HL-60 (cell line): ENCODE data around the gene C19orf73.
A peak's percentile ranks its signal among the peaks of the same experiment; 100 is the strongest.

Experiments
- DNase-seq, 2 experiments: peaks; one replicate each; pipeline ENCODE4 v3.0.0-alpha.2; 2010 to 2020; ENCODE audit warnings: low read depth in 1 of 2, low spot score in 1 of 2
- H3K27ac ChIP-seq: fragments of 250-450 bp; sonication (Bioruptor Pico); replicated peaks from 2 replicates; pipeline ENCODE4 v1.5.1; 2020; ENCODE audit warnings: mild to moderate bottlenecking, moderate library complexity
- H3K27me3 ChIP-seq: fragments of 250-450 bp; sonication (Bioruptor Pico); 2 replicates; pipeline ENCODE4 v1.5.1; 2021; ENCODE audit warnings: mild to moderate bottlenecking, moderate library complexity; ENCODE audit not compliant: insufficient read depth, poor library complexity, severe bottlenecking
- H3K4me3 ChIP-seq: replicated peaks from 2 replicates; pipeline ENCODE4 v1.5.1; 2011; ENCODE audit warnings: mild to moderate bottlenecking, control low read depth, low read length; ENCODE audit not compliant: insufficient read depth
- CTCF ChIP-seq: IDR thresholded peaks from one replicate; pipeline ENCODE4 v1.5.1; 2011; ENCODE audit warnings: low read length, control low read depth, inconsistent platforms; ENCODE audit not compliant: insufficient read depth
- GABPA ChIP-seq: IDR thresholded peaks from 2 replicates; pipeline ENCODE4 v1.6.1; 2012; ENCODE audit warnings: low read depth
- POLR2AphosphoS5 ChIP-seq: IDR thresholded peaks from 2 replicates; pipeline ENCODE4 v1.6.1; 2012; ENCODE audit warnings: low read depth
- REST ChIP-seq: IDR thresholded peaks from 2 replicates; pipeline ENCODE4 v1.6.1; 2012; ENCODE audit warnings: low read depth; ENCODE audit not compliant: insufficient replicate concordance
- SPI1 ChIP-seq: IDR thresholded peaks from 2 replicates; pipeline ENCODE4 v1.6.1; 2012; ENCODE audit warnings: low read depth, mild to moderate bottlenecking, borderline replicate concordance

The C19orf73 gene

GRCh38 chr19:49086296-49086695, 32.6 kb downstream of the C19orf73 start:
- Histone ChIP-seq H3K27me3 (no peaks in the 10 kb centered on the region), H3K27ac (peak overlapping the region; percentile 95), H3K4me3 (peak overlapping the region; percentile 94)
- TF ChIP-seq REST (no peak), GABPA (no peak), CTCF (no peak), SPI1 (no peak), POLR2AphosphoS5 (no peak)
- DNase-seq, result no peak

GRCh38 chr19:49085868-49086232, 33.1 kb downstream of the C19orf73 start:
- Histone ChIP-seq H3K4me3 (peak overlapping the region; percentile 94), H3K27ac (peak overlapping the region; percentile 95), H3K27me3 (no peaks in the 10 kb centered on the region)
- TF ChIP-seq POLR2AphosphoS5 (no peak), REST (no peak)
- no peak for DNase-seq

GRCh38 chr19:49085020-49085867, 33.7 kb downstream of the C19orf73 start, which contains the start of gene SNRNP70:
TSS of gene SNRNP70 (plus strand) at chr19:49085451. CDS start at chr19:49086415, 964 bp downstream.
- TF ChIP-seq POLR2AphosphoS5 (peak; percentile 98), GABPA (no peak), CTCF (no peak), REST (peak; percentile 75), SPI1 (no peak; the same call in 1 of the 2 replicates)
- peak within 1 kb of the TSS; percentile 95 for H3K27ac ChIP-seq
- H3K4me3 ChIP-seq, result peak within 1 kb of the TSS; percentile 94
- no peaks in the 10 kb centered on the region for H3K27me3 ChIP-seq
- DNase-seq, result peak; percentile 98 to 99
